GM18951 (cell line): Measurements from ENCODE around the gene ALG2.

Experiments
- POLR2A ChIP-seq: IDR thresholded peaks from 4 replicates; pipeline ENCODE4 v1.6.1; 2011; ENCODE audit warnings: mild to moderate bottlenecking; ENCODE audit not compliant: insufficient read length, insufficient read depth; ENCODE audit errors: extremely low read depth
- in situ Hi-C: fragments of 300-500 bp; cut with MboI; formaldehyde crosslinking; loops from one replicate; pipeline ENCODE4 v1.12.0; 2022; ENCODE audit warnings: low sequenced_read_pairs, mixed read lengths, inconsistent platforms; ENCODE audit not compliant: unreplicated experiment

Gene ALG2

GRCh38 chr9:99181621-99182020 lies 40.1 kb downstream of the ALG2 start:
- no peak for TF ChIP-seq POLR2A
- in situ Hi-C loops = loop anchor here (25.0 kb wide), 2 partner anchors 631 to 831 kb away; partner anchors contain the start of gene NR4A3

- in situ Hi-C loops = loop anchor here (25.0 kb wide), 2 partner anchors 631 to 831 kb away; partner anchors contain the start of gene NR4A3
- TF ChIP-seq POLR2A = no peak
Observed at GRCh38 chr9:99181206-99181605, 40.5 kb downstream of the ALG2 start.

- no peak for TF ChIP-seq POLR2A
- in situ Hi-C loops = loop anchor here (25.0 kb wide), 2 partner anchors 632 to 832 kb away; partner anchors contain the start of gene NR4A3
Observed at GRCh38 chr9:99180662-99181061, 41.1 kb downstream of the ALG2 start.

GRCh38 chr9:99180199-99180598 lies 41.5 kb downstream of the ALG2 start:
- TF ChIP-seq POLR2A = no peak

GRCh38 chr9:99178912-99179872 lies 42.5 kb downstream of the ALG2 start:
- no peak for TF ChIP-seq POLR2A
- in situ Hi-C loops = loop anchor here (25.0 kb wide), 2 partner anchors 633 to 833 kb away; partner anchors contain the start of gene NR4A3

More at GRCh38 chr9:99180199-99180598, 41.5 kb downstream of the ALG2 start:
- in situ Hi-C loops = loop anchor here (25.0 kb wide), 2 partner anchors 632 to 832 kb away; partner anchors contain the start of gene NR4A3

GRCh38 chr9:99177576-99178366 lies 44.0 kb downstream of the ALG2 start:
- in situ Hi-C loops = loop anchor here (25.0 kb wide), 2 partner anchors 635 to 835 kb away; partner anchors contain the start of gene NR4A3
- TF ChIP-seq POLR2A = no peak

GRCh38 chr9:99176527-99177013 lies 45.2 kb downstream of the ALG2 start:
- no peak for TF ChIP-seq POLR2A
- in situ Hi-C loops = loop anchor here (25.0 kb wide), 2 partner anchors 636 to 836 kb away; partner anchors contain the start of gene NR4A3

GRCh38 chr9:99173570-99174504 lies 47.9 kb downstream of the ALG2 start:
- no peak for TF ChIP-seq POLR2A
- in situ Hi-C loops = loop anchor here (25.0 kb wide), 1 partner anchor 1413 kb away; the partner anchor contains the start of gene CAVIN4

GRCh38 chr9:99172124-99173091 lies 49.3 kb downstream of the ALG2 start:
- in situ Hi-C loops = loop anchor here (25.0 kb wide), 1 partner anchor 1415 kb away; the partner anchor contains the start of gene CAVIN4
- no peak for TF ChIP-seq POLR2A

- no peak for TF ChIP-seq POLR2A
- in situ Hi-C loops = loop anchor here (25.0 kb wide), 1 partner anchor 1416 kb away; the partner anchor contains the start of gene CAVIN4
Observed at GRCh38 chr9:99171225-99172123, 50.3 kb downstream of the ALG2 start.
